Erythroblast (primary cell): ENCODE data around the gene AMPH.

Experiments used
- GATA1 ChIP-seq: IDR thresholded peaks from 2 replicates; pipeline ENCODE4 v1.6.1; 2011; ENCODE audit warnings: low read depth, mild to moderate bottlenecking, control low read depth, low read length, moderate library complexity
- POLR2A ChIP-seq: IDR thresholded peaks from 2 replicates; pipeline ENCODE4 v1.6.1; 2011; ENCODE audit warnings: mild to moderate bottlenecking, low read length

DNA sequence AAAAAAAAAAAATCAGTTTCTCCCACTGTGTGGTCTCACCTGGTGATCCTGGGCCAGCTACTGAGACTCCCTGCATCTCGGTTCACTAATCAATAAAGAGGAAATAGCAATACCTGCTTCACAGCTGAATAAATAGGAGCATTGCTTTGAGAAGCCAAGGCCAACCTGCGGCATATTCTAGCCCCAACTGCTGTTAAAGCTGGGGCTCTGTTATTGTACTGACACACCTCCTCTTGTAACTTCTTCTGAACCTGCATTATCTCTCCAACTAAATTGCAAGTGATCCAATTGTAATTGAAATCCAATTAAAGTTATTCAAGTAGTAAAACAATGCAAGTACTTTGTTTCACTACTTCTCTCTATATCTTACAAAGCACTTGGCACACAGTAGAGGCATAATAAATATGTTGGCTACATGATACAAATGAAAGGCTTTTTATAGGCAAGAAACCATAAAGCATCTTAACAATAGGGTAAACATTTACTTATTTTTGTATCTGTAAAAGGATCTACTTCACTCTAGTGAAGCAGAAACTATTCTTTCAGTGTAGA is 38.4 kb downstream of the AMPH start:
- TF ChIP-seq POLR2A (no peak), GATA1 (no peak)
